Motor neuron (in vitro differentiated cells): ENCODE measurements around the gene CNTF. TPM values are rescaled to one million over a fixed set of nuclear protein-coding genes. Genes with fewer than 3 reads are reported as not detected.

Source experiments
- ATAC-seq, 8 experiments: fragments of 200-7000 bp; cut with Tn5 transposase; replicated peaks in 6 of 8; 2 replicates each; pipeline ENCODE4 v1.8.0; 2021; ENCODE audit warnings: mild to moderate bottlenecking in 8 of 8, moderate library complexity in 8 of 8
- H3K27ac ChIP-seq, 2 donors: fragments of 250-450 bp; sonication (Bioruptor Pico); 2 replicates each; pipeline ENCODE4 v1.9.0; 2021; ENCODE audit warnings: antibody characterized with exemption in 2 of 2, mild to moderate bottlenecking in 2 of 2, moderate library complexity in 1 of 2
- H3K4me1 ChIP-seq, 2 donors: fragments of 250-450 bp; sonication (Bioruptor Pico); replicated peaks in 1 of 2; 2 replicates each; pipeline ENCODE4 v1.6.1; 2021; ENCODE audit warnings: antibody characterized with exemption in 2 of 2, mild to moderate bottlenecking in 2 of 2, moderate library complexity in 1 of 2
- H3K4me3 ChIP-seq, 5 donors: fragments of 250-450 bp; sonication (Bioruptor Pico); 2 replicates each; pipeline ENCODE4 v1.9.0; 2021; ENCODE audit warnings: antibody characterized with exemption in 5 of 5, mild to moderate bottlenecking in 5 of 5, moderate library complexity in 4 of 5
- WGBS, 10 experiments: fragments of 450-650 bp; shearing (Covaris generic); methylation state at CpG; one replicate each; pipeline ENCODE4 v1.0.0; 2022; 5-methylcytosine and 5-hydroxymethylcytosine counted together
- in situ Hi-C, 9 experiments: fragments of 400-800 bp; cut with MboI; loops; one replicate each; pipeline ENCODE4 v1.15.0; 2021; ENCODE audit warnings: low sequenced_read_pairs in 9 of 9, low pct_unique_long_range_greater_than_20kb in 2 of 9; ENCODE audit not compliant: unreplicated experiment in 9 of 9
- total RNA-seq, 8 experiments: library from RNA; unstranded; fragments of 300-600 nt; gene quantifications; 2 replicates each; pipeline versions ENCODE4 v1.2.3 to v1.2.4, GENCODE V29; 2022

CNTF gene
- total RNA-seq, 8 experiments from 2014 or later = 0.60 to 4.8 (median 1.3) TPM

DNA sequence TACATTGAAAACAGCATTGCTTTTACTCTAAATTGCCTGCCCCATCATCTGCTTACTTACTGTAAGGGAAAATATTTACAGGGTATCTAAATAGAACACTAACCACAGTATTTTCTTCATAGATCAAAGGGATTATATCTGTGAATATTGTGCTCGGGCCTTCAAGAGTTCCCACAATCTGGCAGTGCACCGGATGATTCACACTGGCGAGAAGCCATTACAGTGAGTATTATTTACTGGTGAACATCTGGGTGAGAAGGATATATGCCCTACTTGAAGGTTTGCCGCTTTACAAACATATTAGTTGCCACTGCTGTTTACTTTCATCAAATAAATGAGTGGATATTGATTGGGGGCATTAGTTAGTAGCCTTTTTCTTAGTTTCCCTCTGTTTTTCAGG lies 5.9 kb upstream of the CNTF start:
- H3K4me1 ChIP-seq = no peaks in the 10 kb centered on the region
- no peak overlapping the region for H3K4me3 ChIP-seq
- no peak overlapping the region for H3K27ac ChIP-seq
- peak in 2 of 8 experiments; percentile 99 to 100 for ATAC-seq
- WGBS, 10 experiments = 0 to 100% (median 90%) methylated on average over 1 to 4 of the region's 4 CpGs
- in situ Hi-C loops = no loop called here

DNA sequence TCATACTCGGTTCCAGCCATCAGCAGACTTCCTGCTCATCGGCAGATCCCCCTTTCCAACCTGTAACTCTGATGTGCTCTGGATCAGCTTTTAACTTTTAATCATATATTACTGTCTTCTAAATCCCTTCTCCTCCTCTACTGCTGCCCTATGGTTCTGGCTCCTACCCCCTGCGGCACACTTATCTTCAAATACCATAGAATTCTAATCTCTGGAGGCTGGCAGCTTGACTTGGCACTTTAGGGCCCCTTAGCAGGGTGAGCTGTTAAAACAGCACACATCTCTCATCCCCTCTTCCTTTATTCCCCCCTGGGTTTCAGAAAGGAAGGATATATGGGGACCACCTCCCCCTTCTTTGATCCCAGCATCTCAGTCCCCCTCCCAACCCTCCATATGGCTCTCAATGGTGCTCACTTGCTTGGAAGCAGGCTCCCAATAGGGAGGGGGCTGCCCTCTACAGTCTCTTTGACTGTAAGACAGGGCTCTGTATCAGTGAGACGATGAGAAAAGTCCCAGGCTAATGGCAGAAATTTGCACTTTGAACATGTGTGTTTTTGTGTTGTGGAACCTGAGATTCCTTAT lies 4.4 kb upstream of the CNTF start:
- 86 to 100% (median 97%) methylated on average over 1 to 4 of the region's 4 CpGs; no CpG with 5 or more reads in 2 of the 10 experiments for WGBS, 10 experiments
- in situ Hi-C loops = no loop called here
- no peaks in the 10 kb centered on the region for H3K4me1 ChIP-seq
- no peak overlapping the region for H3K27ac ChIP-seq
- peak in 1 of 8 experiments; percentile 41 for ATAC-seq
- no peak overlapping the region for H3K4me3 ChIP-seq

DNA sequence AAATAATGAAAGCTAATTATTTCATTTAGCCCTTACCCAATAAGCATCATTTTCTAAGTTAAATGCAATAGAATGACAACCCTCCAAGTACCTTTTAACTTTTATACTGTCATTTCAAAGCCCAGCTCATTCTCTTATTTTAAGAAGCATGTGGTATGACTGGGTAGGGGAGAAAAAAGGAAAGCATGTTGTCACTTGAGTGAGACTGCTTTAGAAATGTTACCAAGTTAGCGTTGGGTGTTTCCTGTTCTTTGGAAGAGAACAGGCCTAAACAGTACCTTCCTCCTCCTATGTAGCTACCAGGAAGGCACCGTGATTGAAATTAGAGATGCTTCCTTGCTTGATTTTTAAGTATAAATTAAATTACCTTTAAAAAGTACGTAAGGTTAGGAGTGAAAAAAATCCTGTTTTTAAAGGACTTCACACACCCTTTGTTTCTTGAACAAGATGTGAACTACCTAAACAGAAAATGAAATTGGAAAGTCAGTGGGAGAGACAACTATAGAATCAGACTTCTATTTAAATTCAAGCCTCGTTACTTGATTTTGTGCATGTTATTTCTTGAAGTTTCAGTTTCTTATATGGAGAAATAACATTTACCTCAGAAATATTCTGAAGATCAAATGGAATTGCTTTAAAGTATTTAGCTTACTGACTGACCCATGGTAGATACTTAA lies 741 bp upstream of the CNTF start:
- no peak for ATAC-seq
- H3K4me3 ChIP-seq = no peak overlapping the region
- in situ Hi-C loops = no loop called here
- H3K27ac ChIP-seq = no peak overlapping the region
- H3K4me1 ChIP-seq = no peaks in the 10 kb centered on the region
- WGBS, 10 experiments = 78 to 100% (median 96%) methylated on average over 1 to 4 of the region's 4 CpGs

- in situ Hi-C loops = no loop called here
- Histone ChIP-seq H3K27ac (no peak overlapping the region), H3K4me1 (no peaks in the 10 kb centered on the region), H3K4me3 (no peak overlapping the region)
- ATAC-seq = peak in 3 of 8 experiments; percentile 14 to 34 (median 23)
- 70 to 100% (median 97%) methylated on average over 2 of the region's 4 CpGs; no CpG with 5 or more reads in 4 of the 10 experiments for WGBS, 10 experiments
These were observed 2.6 kb downstream of the CNTF start for GRCh38 chr11:58625086-58625485.

DNA sequence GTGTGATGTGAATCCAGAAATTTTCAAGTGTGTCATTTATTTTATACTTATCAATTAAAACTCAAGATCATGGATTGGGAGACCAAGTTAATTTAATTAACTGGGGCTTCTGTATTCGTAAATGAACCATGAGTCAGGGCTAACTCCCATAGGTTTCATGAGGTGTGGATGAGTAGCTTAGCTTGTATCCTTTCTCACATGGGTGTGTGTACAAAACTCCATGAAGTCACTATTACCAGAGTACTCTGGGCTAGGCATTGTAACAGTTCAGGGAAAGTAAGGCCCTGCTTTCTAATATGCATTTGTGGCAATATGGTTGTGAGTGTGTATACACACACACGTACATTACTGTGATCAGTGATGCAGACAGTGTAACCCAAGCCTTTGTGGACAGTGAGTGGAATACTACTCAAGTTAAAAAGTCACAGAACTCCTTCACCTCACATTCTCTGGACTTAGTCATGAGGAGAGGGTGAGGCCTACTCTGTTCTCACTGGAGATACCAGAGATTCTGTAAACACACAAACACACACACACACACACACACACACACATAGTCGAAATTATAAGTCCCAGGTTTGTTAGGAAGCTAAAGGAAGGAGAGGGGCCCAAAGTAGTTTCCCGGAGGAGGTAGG lies 3.5 kb downstream of the CNTF start:
- H3K4me1 ChIP-seq = no peaks in the 10 kb centered on the region
- no peak overlapping the region for H3K27ac ChIP-seq
- no peak overlapping the region for H3K4me3 ChIP-seq
- peak in 2 of 8 experiments; percentile 12 to 18 for ATAC-seq
- WGBS, 10 experiments = 29 to 100% (median 93%) methylated on average over 1 to 4 of the region's 4 CpGs; no CpG with 5 or more reads in 1 of the 10 experiments
- in situ Hi-C loops = no loop called here

DNA sequence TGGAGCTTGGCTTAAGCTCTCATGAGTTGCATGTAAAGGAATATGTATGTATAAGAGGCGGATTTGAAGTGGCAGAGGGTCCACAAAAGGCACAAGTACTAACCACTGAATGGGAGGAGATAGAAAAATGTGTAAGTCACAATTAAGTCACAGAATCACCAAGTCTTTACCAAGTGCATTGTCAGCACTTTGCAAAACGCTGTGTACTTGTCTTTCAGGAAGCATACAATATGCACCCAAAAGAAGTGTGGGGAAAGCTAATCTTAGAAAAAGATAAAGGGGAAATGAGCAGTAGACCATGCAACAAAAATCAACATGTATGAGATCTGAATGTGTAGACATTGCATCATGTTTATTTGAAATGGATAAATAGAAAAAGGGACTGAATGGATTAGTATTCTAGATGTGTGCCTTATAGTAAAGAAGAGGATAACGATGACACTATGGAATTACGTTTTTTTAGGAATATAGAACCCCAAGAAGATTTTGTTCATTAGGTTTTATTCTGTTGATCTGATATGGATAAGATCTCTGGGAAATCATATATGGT lies 4.5 kb downstream of the CNTF start:
- H3K4me3 ChIP-seq = no peak overlapping the region
- no peak for ATAC-seq
- 54 to 100% (median 74%) methylated on average over 2 to 4 of the region's 4 CpGs for WGBS, 10 experiments
- H3K4me1 ChIP-seq = no peaks in the 10 kb centered on the region
- in situ Hi-C loops = no loop called here
- no peak overlapping the region for H3K27ac ChIP-seq

- Histone ChIP-seq H3K4me1 (no peaks in the 10 kb centered on the region), H3K4me3 (no peak overlapping the region), H3K27ac (no peak overlapping the region)
- in situ Hi-C loops = no loop called here
- ATAC-seq = no peak
- WGBS, 10 experiments = 83 to 100% (median 93%) methylated on average over 1 to 3 of the region's 3 CpGs; no CpG with 5 or more reads in 1 of the 10 experiments
These were observed 6.0 kb downstream of the CNTF start for GRCh38 chr11:58628446-58628845.

DNA sequence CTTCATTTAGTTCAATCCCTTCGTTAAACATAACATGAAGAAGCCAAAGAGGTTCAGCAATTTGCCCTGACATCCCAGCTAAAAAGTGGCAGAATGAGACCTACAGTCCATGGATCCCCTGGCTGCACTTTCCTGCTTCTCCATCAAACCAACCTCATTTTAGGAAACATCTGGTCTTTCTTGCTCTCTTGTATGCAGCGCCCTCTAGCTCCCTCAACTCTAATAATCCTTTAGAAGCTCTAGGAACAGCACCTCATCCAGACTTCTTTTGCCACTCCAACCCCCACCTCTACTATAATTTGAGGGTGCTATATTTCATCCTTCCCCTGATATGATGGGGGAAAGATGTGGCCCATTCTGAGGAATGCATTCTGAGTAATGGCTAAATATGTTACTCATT lies 7.4 kb downstream of the CNTF start:
- in situ Hi-C loops = no loop called here
- Histone ChIP-seq H3K4me1 (no peaks in the 10 kb centered on the region), H3K27ac (no peak overlapping the region), H3K4me3 (no peak overlapping the region)
- WGBS, 10 experiments = 0 to 100% (median 63%) methylated on average over 1 to 2 of the region's 2 CpGs; no CpG with 5 or more reads in 5 of the 10 experiments
- ATAC-seq = peak in 4 of 8 experiments; percentile 18 to 62 (median 36)

- no peak overlapping the region for H3K4me3 ChIP-seq
- ATAC-seq = no peak
- WGBS, 10 experiments = 82 to 100% (median 92%) methylated on average over 1 to 3 of the region's 3 CpGs; no CpG with 5 or more reads in 1 of the 10 experiments
- H3K4me1 ChIP-seq = no peaks in the 10 kb centered on the region
- in situ Hi-C loops = no loop called here
- no peak overlapping the region for H3K27ac ChIP-seq
These were observed 8.9 kb downstream of the CNTF start for GRCh38 chr11:58631378-58631777.

DNA sequence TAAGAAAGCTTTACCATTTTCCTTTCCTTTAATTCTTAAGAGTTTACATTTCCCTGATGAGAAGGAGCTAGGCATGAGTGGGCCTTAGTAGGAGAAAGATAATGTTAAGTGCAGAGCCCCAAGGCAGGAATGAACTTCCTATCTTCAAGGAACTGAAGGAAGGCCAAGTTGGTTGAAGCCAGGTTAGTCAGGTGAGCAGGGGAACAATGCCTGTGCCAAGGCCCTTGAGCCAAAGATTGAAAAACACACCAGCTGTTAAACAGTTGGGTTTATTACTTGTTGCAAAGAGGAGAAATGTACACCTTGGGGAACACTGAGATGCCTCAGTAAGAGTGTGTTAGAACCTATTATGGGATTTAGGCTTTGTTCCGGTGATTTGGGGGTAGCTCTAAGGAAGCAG lies 10.0 kb downstream of the CNTF start:
- in situ Hi-C loops = no loop called here

DNA sequence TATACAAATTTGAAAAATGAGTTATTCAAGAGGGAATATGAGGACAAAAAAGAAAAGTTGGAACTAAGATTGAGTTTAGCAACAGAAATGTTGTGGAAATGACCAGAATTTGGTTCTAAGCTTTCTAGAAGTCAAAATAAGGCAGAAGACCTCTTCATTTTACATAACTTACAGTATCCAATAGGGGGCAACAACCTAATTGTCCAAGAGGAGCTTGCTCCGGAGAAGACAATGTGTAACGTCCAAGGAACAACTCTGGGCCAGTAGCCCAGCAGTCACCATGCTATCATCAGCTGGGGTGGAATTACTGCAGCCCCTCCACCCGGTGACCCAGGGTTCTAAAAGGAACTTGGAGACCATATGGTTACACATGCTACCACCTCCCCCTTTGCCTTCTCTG lies 14.1 kb downstream of the CNTF start:
- peaks cover 0 to 2% of the 10 kb centered on the region in 2 donors for H3K4me1 ChIP-seq
- ATAC-seq = no peak
- in situ Hi-C loops = no loop called here
- 60 to 100% (median 95%) methylated on average over 1 to 3 of the region's 3 CpGs for WGBS, 10 experiments
- H3K4me3 ChIP-seq = no peak overlapping the region
- no peak overlapping the region for H3K27ac ChIP-seq

More for the DNA sequence above, 10.0 kb downstream of the CNTF start:
- Histone ChIP-seq H3K27ac (no peak overlapping the region), H3K4me1 (no peaks in the 10 kb centered on the region), H3K4me3 (no peak overlapping the region)
- 100% methylated on average over 1 of the region's 1 CpG; no CpG with 5 or more reads in 5 of the 10 experiments for WGBS, 10 experiments
- no peak for ATAC-seq

- no peak overlapping the region for H3K4me3 ChIP-seq
- no peak overlapping the region for H3K27ac ChIP-seq
- peaks cover 0 to 2% of the 10 kb centered on the region in 2 donors for H3K4me1 ChIP-seq
- no peak for ATAC-seq
- in situ Hi-C loops = no loop called here
- 20 to 89% (median 69%) methylated on average over 1 to 2 of the region's 2 CpGs; no CpG with 5 or more reads in 4 of the 10 experiments for WGBS, 10 experiments
These were observed 14.9 kb downstream of the CNTF start for GRCh38 chr11:58637371-58637770.

DNA sequence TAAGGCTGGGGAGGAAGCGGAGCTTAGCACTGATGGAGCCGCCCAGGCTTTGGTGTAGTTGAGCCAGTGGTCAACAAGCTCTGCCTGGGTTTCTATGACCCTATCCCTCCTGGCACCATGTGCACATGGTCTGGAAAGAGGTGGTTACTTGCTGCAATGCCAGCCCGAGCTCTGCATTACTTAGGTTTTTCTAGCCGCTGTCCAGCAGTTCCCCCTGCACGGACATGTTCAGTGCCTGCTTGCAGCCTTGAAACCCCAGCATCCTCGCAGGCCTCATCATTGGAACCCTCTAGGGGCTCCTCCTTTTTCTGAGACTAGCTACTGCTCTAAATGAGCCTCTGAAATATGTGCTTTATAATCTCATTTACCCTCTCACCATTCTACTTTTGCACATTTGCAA lies 16.6 kb downstream of the CNTF start:
- in situ Hi-C loops = no loop called here
- Histone ChIP-seq H3K4me3 (no peak overlapping the region), H3K4me1 (peaks cover 0 to 2% of the 10 kb centered on the region in 2 donors), H3K27ac (no peak overlapping the region)
- WGBS, 10 experiments = 25 to 100% (median 87%) methylated on average over 1 to 4 of the region's 6 CpGs; no CpG with 5 or more reads in 3 of the 10 experiments
- ATAC-seq = no peak
